A673 (cell line): Measurements from ENCODE around the gene BARHL2. TPM values are rescaled to one million over a fixed set of nuclear protein-coding genes. Genes with fewer than 3 reads are reported as not detected.

Experiments used
- Bru-seq: library from RNA; stranded (reverse); fragments of 400-500 nt; gene quantifications from one replicate; lab custom pipeline; 2021; lab: Mats Ljungman, UMichigan
- BruChase-seq, 2 experiments: library from RNA; stranded (reverse); fragments of 400-500 nt; gene quantifications; one replicate each; lab custom pipeline; 2021; lab: Mats Ljungman, UMichigan
- BruUV-seq: library from RNA; stranded (reverse); fragments of 400-500 nt; replicated peaks from 2 replicates; lab custom pipeline; 2021; lab: Mats Ljungman, UMichigan
- CTCF ChIA-PET: fragments of 300-600 bp; sonication (Branson Sonifier 250); formaldehyde crosslinking; loops from one replicate; lab custom pipeline; 2022; ENCODE audit warnings: antibody characterized with exemption; lab: Charles Lee
- POLR2A ChIA-PET: fragments of 300-600 bp; sonication (Branson Sonifier 250); formaldehyde crosslinking; loops from one replicate; lab custom pipeline; 2022; ENCODE audit warnings: antibody characterized with exemption; ENCODE audit not compliant: low non-redundant PET; lab: Charles Lee
- DNase-seq: peaks from one replicate; pipeline ENCODE4 v3.0.0-alpha.2; 2015; ENCODE audit warnings: low spot score
- H3K27ac ChIP-seq: fragments of 200-600 bp; sonication (generic); 2 replicates; pipeline ENCODE4 v1.5.1; 2016; ENCODE audit warnings: mixed run types, low read depth, mild to moderate bottlenecking, mixed read lengths, antibody characterized with exemption, low read length; ENCODE audit not compliant: poor library complexity, severe bottlenecking
- H3K27me3 ChIP-seq: fragments of 200-600 bp; sonication (generic); replicated peaks from 2 replicates; pipeline ENCODE4 v1.6.1; 2017; ENCODE audit warnings: mixed run types, low read depth, mild to moderate bottlenecking, mixed read lengths, antibody characterized with exemption, low read length; ENCODE audit not compliant: insufficient read depth, poor library complexity
- H3K36me3 ChIP-seq: fragments of 200-600 bp; sonication (generic); 2 replicates; pipeline ENCODE4 v1.6.1; 2016; ENCODE audit warnings: mixed run types, mild to moderate bottlenecking, mixed read lengths, antibody characterized with exemption, low read length; ENCODE audit not compliant: insufficient read depth, poor library complexity, severe bottlenecking
- H3K4me1 ChIP-seq: fragments of 200-600 bp; sonication (generic); 2 replicates; pipeline ENCODE4 v1.6.1; 2017; ENCODE audit warnings: mixed run types, mild to moderate bottlenecking, mixed read lengths, antibody characterized with exemption, low read length; ENCODE audit not compliant: insufficient read depth, poor library complexity, severe bottlenecking
- H3K4me3 ChIP-seq: fragments of 200-600 bp; sonication (generic); 2 replicates; pipeline ENCODE4 v1.5.1; 2016; ENCODE audit warnings: low read depth, mixed run types, mild to moderate bottlenecking, mixed read lengths, low read length; ENCODE audit not compliant: poor library complexity, severe bottlenecking
- H3K9me3 ChIP-seq: fragments of 200-600 bp; sonication (generic); 2 replicates; pipeline ENCODE4 v1.6.1; 2016; ENCODE audit warnings: mixed run types, low read depth, mild to moderate bottlenecking, mixed read lengths, antibody characterized with exemption, low read length; ENCODE audit not compliant: poor library complexity, severe bottlenecking
- CTCF ChIP-seq: fragments of 300-800, 200-600 bp; sonication (generic); conservative IDR thresholded peaks from 2 replicates; pipeline ENCODE4 v1.5.1; 2017; ENCODE audit warnings: low read depth, mild to moderate bottlenecking, antibody characterized with exemption, low read length, moderate library complexity, mixed read lengths
- EZH2 ChIP-seq: fragments of 200-600 bp; sonication (generic); IDR thresholded peaks from 2 replicates; pipeline ENCODE4 v1.6.1; 2017; ENCODE audit warnings: borderline replicate concordance, low read depth, mild to moderate bottlenecking, mixed read lengths, antibody characterized with exemption, low read length; ENCODE audit not compliant: poor library complexity, severe bottlenecking
- intact Hi-C: fragments of 100-400 bp; cut with micrococcal nuclease; formaldehyde crosslinking; loops from one replicate; pipeline ENCODE4 v1.10.0; 2022; ENCODE audit not compliant: unreplicated experiment
- long read RNA-seq: library from polyadenylated mRNA; stranded (forward); transcript quantifications from one replicate; pipeline ENCODE4 v2.0.0, GENCODE V29; 2022
- total RNA-seq: library from RNA; stranded (reverse); gene quantifications from 2 replicates; pipeline ENCODE4 v1.2.3, GENCODE V29; 2021

BARHL2 gene
- 110 and 120 TPM in 2 replicates for total RNA-seq
- Bru-seq, nascent RNA, result percentile 99 among the genes with signal in this experiment
- BruChase-seq, experiment 1, labeled RNA remaining after a 2-hour chase, result percentile 97 among the genes with signal in this experiment
- BruChase-seq, experiment 2, labeled RNA remaining after a 6-hour chase, result percentile 91 among the genes with signal in this experiment
- long read RNA-seq, transcript BARHL2-201 (3 exons, 1,979 nt), result major isoform, 33 of 63 reads
- long read RNA-seq, partial matches to known transcripts, result 8 of 63 reads
- long read RNA-seq, other reads (novel, unspliced or antisense), result 22 of 63 reads

GRCh38 chr1:90716552-90717355, at the start of gene BARHL2:
Gene BARHL2, minus strand, starts transcription at chr1:90717302. Its CDS starts 107 bp downstream, at chr1:90717195.
- BruUV-seq, result TSS peak; percentile 50
- H3K4me1 ChIP-seq, result peaks cover 12% of the 10 kb centered on the region
- POLR2A ChIA-PET, result interaction anchor here (0.6 kb wide), 1 partner anchor 173 kb away, joined by 3 read pairs; no protein-coding TSS in a partner anchor

DNA sequence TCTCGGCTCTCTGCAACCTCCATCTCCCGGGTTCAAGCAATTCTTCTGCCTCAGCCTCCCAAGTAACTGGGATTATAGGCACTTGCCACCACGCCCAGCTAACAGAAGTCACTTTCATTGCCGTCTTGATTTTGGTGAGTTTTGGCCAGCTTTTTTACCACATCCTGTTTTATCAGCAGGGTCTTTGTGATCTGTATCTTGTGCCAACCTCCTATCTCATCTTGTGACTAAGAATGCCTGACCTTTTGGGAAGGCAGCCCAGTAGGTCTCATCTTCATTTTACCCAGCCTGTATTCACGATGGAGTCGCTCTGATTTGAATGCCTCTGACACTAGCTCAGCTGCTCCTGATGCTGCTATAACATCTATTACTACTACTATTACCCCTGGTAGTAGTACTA, 46.8 kb upstream of the BARHL2 start:
- Histone ChIP-seq H3K27ac (no peak overlapping the region), H3K4me1 (no peaks in the 10 kb centered on the region), H3K9me3 (no peaks in the 10 kb centered on the region), H3K4me3 (no peak overlapping the region), H3K36me3 (no peaks in the 10 kb centered on the region), H3K27me3 (no peaks in the 10 kb centered on the region)
- TF ChIP-seq CTCF, result no peak
- TF ChIP-seq EZH2, result no peak
- intact Hi-C loops, result no loop called here
- CTCF ChIA-PET, result no interaction called here
- DNase-seq, result no peak
- POLR2A ChIA-PET, result no interaction called here
- BruUV-seq, result no TSS peak

More at GRCh38 chr1:90716552-90717355, at the start of gene BARHL2:
- intact Hi-C loops, result no loop called here
- H3K27ac ChIP-seq, result peak within 1 kb of the TSS; percentile 91
- CTCF ChIA-PET, result interaction anchor here (1.2 kb wide), 1 partner anchor 100 kb away, joined by 3 read pairs; no protein-coding TSS in a partner anchor
- no peaks in the 10 kb centered on the region for H3K9me3 ChIP-seq
- TF ChIP-seq CTCF (no peak), EZH2 (no peak)
- peaks cover 47% of the 10 kb centered on the region for H3K36me3 ChIP-seq
- no peaks in the 10 kb centered on the region for H3K27me3 ChIP-seq
- peak; percentile 65 for DNase-seq
- H3K4me3 ChIP-seq, result peak within 1 kb of the TSS; percentile 75

- Histone ChIP-seq H3K27me3 (no peaks in the 10 kb centered on the region), H3K4me3 (no peak overlapping the region), H3K4me1 (no peaks in the 10 kb centered on the region), H3K27ac (no peak overlapping the region), H3K9me3 (no peaks in the 10 kb centered on the region), H3K36me3 (no peaks in the 10 kb centered on the region)
- BruUV-seq, result no TSS peak
- POLR2A ChIA-PET, result no interaction called here
- intact Hi-C loops, result no loop called here
- CTCF ChIA-PET, result no interaction called here
- DNase-seq, result no peak
- TF ChIP-seq EZH2, result no peak
Observed at GRCh38 chr1:90763506-90763905, 46.4 kb upstream of the BARHL2 start.
